NB4 (cell line): ENCODE results near the gene MAP7D2.

Experiments
- MYC ChIP-seq: IDR thresholded peaks from 2 replicates; pipeline ENCODE4 v1.6.1; 2011; ENCODE audit warnings: low read depth, low read length
- POLR2A ChIP-seq: IDR thresholded peaks from 2 replicates; pipeline ENCODE4 v1.6.1; 2011; ENCODE audit warnings: mild to moderate bottlenecking; ENCODE audit not compliant: insufficient read length; ENCODE audit errors: extremely low read depth
- TF ChIP-seq, protein P1 (sequence below): IDR thresholded peaks from one replicate; pipeline ENCODE4 v1.5.1; 2012; ENCODE audit warnings: low read depth, low read length
- TF ChIP-seq, protein P2 (sequence below): IDR thresholded peaks from 2 replicates; pipeline ENCODE4 v1.6.1; 2011; ENCODE audit warnings: low read depth, low read length

DNA sequence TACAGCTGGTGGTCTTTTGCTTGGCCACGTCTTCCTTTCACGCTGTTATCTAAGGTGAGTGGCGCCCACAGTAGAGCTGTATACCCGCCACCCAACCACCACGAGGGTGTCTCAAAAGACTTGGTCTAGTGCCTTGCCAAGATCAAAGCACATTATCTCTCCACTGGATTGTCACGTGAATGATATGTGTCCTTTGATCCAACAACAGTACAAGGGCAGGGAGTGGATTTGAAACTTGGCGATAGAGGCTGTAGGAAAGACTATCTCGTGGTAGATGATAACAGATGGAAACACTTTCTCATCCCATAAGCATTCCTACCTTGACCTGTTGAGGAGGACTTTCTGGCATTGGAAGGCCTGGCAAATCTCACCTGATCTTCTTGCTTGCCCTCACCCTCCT is 88.1 kb downstream of the MAP7D2 start:
- TF ChIP-seq POLR2A (no peak), MYC (no peak)
- TF ChIP-seq, protein P1, sequence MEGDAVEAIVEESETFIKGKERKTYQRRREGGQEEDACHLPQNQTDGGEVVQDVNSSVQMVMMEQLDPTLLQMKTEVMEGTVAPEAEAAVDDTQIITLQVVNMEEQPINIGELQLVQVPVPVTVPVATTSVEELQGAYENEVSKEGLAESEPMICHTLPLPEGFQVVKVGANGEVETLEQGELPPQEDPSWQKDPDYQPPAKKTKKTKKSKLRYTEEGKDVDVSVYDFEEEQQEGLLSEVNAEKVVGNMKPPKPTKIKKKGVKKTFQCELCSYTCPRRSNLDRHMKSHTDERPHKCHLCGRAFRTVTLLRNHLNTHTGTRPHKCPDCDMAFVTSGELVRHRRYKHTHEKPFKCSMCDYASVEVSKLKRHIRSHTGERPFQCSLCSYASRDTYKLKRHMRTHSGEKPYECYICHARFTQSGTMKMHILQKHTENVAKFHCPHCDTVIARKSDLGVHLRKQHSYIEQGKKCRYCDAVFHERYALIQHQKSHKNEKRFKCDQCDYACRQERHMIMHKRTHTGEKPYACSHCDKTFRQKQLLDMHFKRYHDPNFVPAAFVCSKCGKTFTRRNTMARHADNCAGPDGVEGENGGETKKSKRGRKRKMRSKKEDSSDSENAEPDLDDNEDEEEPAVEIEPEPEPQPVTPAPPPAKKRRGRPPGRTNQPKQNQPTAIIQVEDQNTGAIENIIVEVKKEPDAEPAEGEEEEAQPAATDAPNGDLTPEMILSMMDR: no peak
- TF ChIP-seq, protein P2, sequence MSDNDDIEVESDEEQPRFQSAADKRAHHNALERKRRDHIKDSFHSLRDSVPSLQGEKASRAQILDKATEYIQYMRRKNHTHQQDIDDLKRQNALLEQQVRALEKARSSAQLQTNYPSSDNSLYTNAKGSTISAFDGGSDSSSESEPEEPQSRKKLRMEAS: no peak
